GM23248 (cell line): ENCODE data around the gene CADPS2. TPM values are rescaled to one million over a fixed set of nuclear protein-coding genes. Genes with fewer than 3 reads are reported as not detected.

Experiments used
- DNase-seq: peaks from one replicate; pipeline ENCODE4 v3.0.0-alpha.2; 2015
- H2AFZ ChIP-seq: fragments of 200-600 bp; sonication (generic); 2 replicates; pipeline ENCODE4 v1.6.1; 2016; ENCODE audit warnings: antibody characterized with exemption
- H3F3A ChIP-seq: fragments of 200-600 bp; sonication (generic); 2 replicates; pipeline ENCODE4 v1.6.1; 2016; ENCODE audit warnings: mild to moderate bottlenecking, antibody characterized with exemption, mixed run types; ENCODE audit not compliant: insufficient read depth
- H3K27ac ChIP-seq: fragments of 200-600 bp; sonication (generic); 2 replicates; pipeline ENCODE4 v1.5.1; 2016; ENCODE audit warnings: mild to moderate bottlenecking
- H3K27me3 ChIP-seq: fragments of 200-600 bp; sonication (generic); replicated peaks from 2 replicates; pipeline ENCODE4 v1.6.1; 2016; ENCODE audit warnings: mild to moderate bottlenecking; ENCODE audit not compliant: insufficient read depth
- H3K36me3 ChIP-seq: fragments of 200-600 bp; sonication (generic); 2 replicates; pipeline ENCODE4 v1.6.1; 2016; ENCODE audit warnings: low read depth, mild to moderate bottlenecking
- H3K4me1 ChIP-seq: fragments of 200-600 bp; sonication (generic); 2 replicates; pipeline ENCODE4 v1.6.1; 2016; ENCODE audit warnings: mild to moderate bottlenecking; ENCODE audit not compliant: insufficient read depth
- H3K4me2 ChIP-seq: fragments of 200-600 bp; sonication (generic); one replicate; pipeline ENCODE4 v1.6.1; 2016; ENCODE audit warnings: mild to moderate bottlenecking; ENCODE audit not compliant: unreplicated experiment
- H3K4me3 ChIP-seq: fragments of 200-600 bp; sonication (generic); 2 replicates; pipeline ENCODE4 v1.5.1; 2016; ENCODE audit warnings: mild to moderate bottlenecking
- H3K79me2 ChIP-seq: fragments of 200-600 bp; sonication (generic); 2 replicates; pipeline ENCODE4 v1.6.1; 2016; ENCODE audit warnings: mild to moderate bottlenecking; ENCODE audit not compliant: insufficient read depth
- H3K9ac ChIP-seq: fragments of 200-600 bp; sonication (generic); 2 replicates; pipeline ENCODE4 v1.6.1; 2016; ENCODE audit warnings: mild to moderate bottlenecking
- H3K9me2 ChIP-seq: fragments of 200-600 bp; sonication (generic); 2 replicates; pipeline ENCODE4 v1.6.1; 2016; ENCODE audit warnings: mixed run types, mild to moderate bottlenecking, moderate library complexity; ENCODE audit not compliant: insufficient read depth
- H3K9me3 ChIP-seq: fragments of 200-600 bp; sonication (generic); one replicate; pipeline ENCODE4 v1.6.1; 2017; ENCODE audit warnings: low read depth
- H4K20me1 ChIP-seq: fragments of 200-600 bp; sonication (generic); 2 replicates; pipeline ENCODE4 v1.6.0; 2016; ENCODE audit not compliant: insufficient read depth
- EZH2 ChIP-seq: fragments of 200-600 bp; sonication (generic); IDR thresholded peaks from 2 replicates; pipeline ENCODE4 v1.6.1; 2018; ENCODE audit warnings: antibody characterized with exemption, mild to moderate bottlenecking; ENCODE audit not compliant: insufficient read depth, poor library complexity, severe bottlenecking
- EZH2phosphoT487 ChIP-seq: fragments of 200-600 bp; sonication (generic); IDR thresholded peaks from 2 replicates; pipeline ENCODE4 v1.6.1; 2018; ENCODE audit warnings: antibody characterized with exemption, moderate library complexity, mild to moderate bottlenecking, low read depth; ENCODE audit not compliant: insufficient read depth
- WGBS, 2 experiments: methylation state at CpG; one replicate each; pipeline ENCODE4 v1.1.6; 2015 to 2017; ENCODE audit warnings: low lambda C conversion rate in 2 of 2, low coverage in 1 of 2; ENCODE audit errors: missing lambda C conversion rate in 2 of 2; 5-methylcytosine and 5-hydroxymethylcytosine counted together
- in situ Hi-C: fragments of 300-500 bp; cut with MboI; formaldehyde crosslinking; loops from 2 replicates; pipeline ENCODE4 v1.15.0; 2020
- polyA plus RNA-seq: library from polyadenylated mRNA; unstranded; fragments of >200 nt; fragmentation: Nextera tagmentation; extraction: Ambion mirVana; gene quantifications from 2 replicates; pipeline ENCODE4 v1.2.1, GENCODE V29; 2016
- total RNA-seq: library from RNA; depleted of rRNA; stranded (reverse); fragments of >200 nt; shearing (Covaris generic); gene quantifications from 2 replicates; pipeline ENCODE4 v1.2.3, GENCODE V29; 2014

Gene CADPS2
- total and polyA plus RNA-seq, 2 experiments from 2014 or later: 0.06 to 0.43 TPM

- Histone ChIP-seq H2AFZ (no peak overlapping the region), H3K9me3 (no peaks in the 10 kb centered on the region), H3K27ac (no peak overlapping the region), H3K4me3 (no peak overlapping the region), H3K9me2 (no peaks in the 10 kb centered on the region), H3K79me2 (no peaks in the 10 kb centered on the region), H4K20me1 (no peaks in the 10 kb centered on the region), H3K36me3 (no peaks in the 10 kb centered on the region), H3F3A (no peaks in the 10 kb centered on the region), H3K4me2 (no peak overlapping the region), H3K4me1 (no peaks in the 10 kb centered on the region), H3K9ac (no peak overlapping the region), H3K27me3 (no peaks in the 10 kb centered on the region)
- WGBS, 2 experiments: 0% methylated on average over 1 of the region's 1 CpG
- TF ChIP-seq EZH2: no peak
- in situ Hi-C loops: no loop called here
- DNase-seq: no peak
Measured at GRCh38 chr7:122758501-122758900, 127.8 kb downstream of the CADPS2 start.

GRCh38 chr7:122756860-122757259 is 129.4 kb downstream of the CADPS2 start:
- WGBS, 2 experiments: 38 to 50% methylated on average over 1 of the region's 1 CpG
- no peak overlapping the region for H3K9ac ChIP-seq
- no peak overlapping the region for H3K27ac ChIP-seq
- H2AFZ ChIP-seq: no peak overlapping the region
- TF ChIP-seq EZH2: no peak
- TF ChIP-seq EZH2phosphoT487: no peak
- no peaks in the 10 kb centered on the region for H3K36me3 ChIP-seq
- H3K79me2 ChIP-seq: no peaks in the 10 kb centered on the region
- H3K9me3 ChIP-seq: no peaks in the 10 kb centered on the region
- H3K4me3 ChIP-seq: no peak overlapping the region
- H3F3A ChIP-seq: no peaks in the 10 kb centered on the region
- H3K9me2 ChIP-seq: no peaks in the 10 kb centered on the region
- in situ Hi-C loops: no loop called here
- H3K4me1 ChIP-seq: no peaks in the 10 kb centered on the region
- H3K27me3 ChIP-seq: no peaks in the 10 kb centered on the region
- H4K20me1 ChIP-seq: no peaks in the 10 kb centered on the region
- H3K4me2 ChIP-seq: no peak overlapping the region
- no peak for DNase-seq

- H4K20me1 ChIP-seq: no peaks in the 10 kb centered on the region
- no peak overlapping the region for H3K9ac ChIP-seq
- H3K4me2 ChIP-seq: no peak overlapping the region
- H3K27me3 ChIP-seq: no peaks in the 10 kb centered on the region
- no peaks in the 10 kb centered on the region for H3K36me3 ChIP-seq
- in situ Hi-C loops: no loop called here
- H3K79me2 ChIP-seq: no peaks in the 10 kb centered on the region
- H2AFZ ChIP-seq: no peak overlapping the region
- H3K27ac ChIP-seq: no peak overlapping the region
- no peaks in the 10 kb centered on the region for H3K9me3 ChIP-seq
- H3F3A ChIP-seq: no peaks in the 10 kb centered on the region
- no peak for TF ChIP-seq EZH2
- TF ChIP-seq EZH2phosphoT487: no peak
- no peaks in the 10 kb centered on the region for H3K9me2 ChIP-seq
- H3K4me1 ChIP-seq: no peaks in the 10 kb centered on the region
- no peak for DNase-seq
- H3K4me3 ChIP-seq: no peak overlapping the region
- WGBS, 2 experiments: 66 to 69% methylated on average over 2 of the region's 2 CpGs
Measured at GRCh38 chr7:122755696-122756095, 130.6 kb downstream of the CADPS2 start.

GRCh38 chr7:122752583-122752982 is 133.7 kb downstream of the CADPS2 start:
- no peaks in the 10 kb centered on the region for H4K20me1 ChIP-seq
- TF ChIP-seq EZH2: no peak
- no peak for TF ChIP-seq EZH2phosphoT487
- no peak overlapping the region for H3K27ac ChIP-seq
- H3K4me1 ChIP-seq: no peaks in the 10 kb centered on the region
- no peak overlapping the region for H2AFZ ChIP-seq
- no peaks in the 10 kb centered on the region for H3K79me2 ChIP-seq
- no peaks in the 10 kb centered on the region for H3F3A ChIP-seq
- DNase-seq: no peak
- H3K36me3 ChIP-seq: no peaks in the 10 kb centered on the region
- no peak overlapping the region for H3K4me3 ChIP-seq
- H3K4me2 ChIP-seq: no peak overlapping the region
- no peaks in the 10 kb centered on the region for H3K27me3 ChIP-seq
- H3K9me3 ChIP-seq: no peaks in the 10 kb centered on the region
- 61 to 62% methylated on average over 3 of the region's 3 CpGs for WGBS, 2 experiments
- H3K9me2 ChIP-seq: no peaks in the 10 kb centered on the region
- H3K9ac ChIP-seq: no peak overlapping the region
- in situ Hi-C loops: no loop called here

- Histone ChIP-seq H3K9ac (no peak overlapping the region), H3K79me2 (no peaks in the 10 kb centered on the region), H3F3A (no peaks in the 10 kb centered on the region), H3K27ac (no peak overlapping the region), H3K4me2 (no peak overlapping the region), H3K4me3 (no peak overlapping the region), H3K9me3 (no peaks in the 10 kb centered on the region), H3K27me3 (no peaks in the 10 kb centered on the region), H3K36me3 (no peaks in the 10 kb centered on the region), H2AFZ (no peak overlapping the region), H4K20me1 (no peaks in the 10 kb centered on the region), H3K9me2 (no peaks in the 10 kb centered on the region), H3K4me1 (no peaks in the 10 kb centered on the region)
- DNase-seq: no peak
- in situ Hi-C loops: no loop called here
- no peak for TF ChIP-seq EZH2
- TF ChIP-seq EZH2phosphoT487: no peak
- WGBS, 2 experiments: 4 to 9% methylated on average over 2 of the region's 2 CpGs
Measured at GRCh38 chr7:122750389-122750788, 135.9 kb downstream of the CADPS2 start.
